Astrocyte of the spinal cord (primary cell): ENCODE results near the gene SCFD2.

Source experiments
- DNase-seq: peaks from one replicate; pipeline ENCODE4 v3.0.0; 2011; ENCODE audit warnings: low read depth, low spot score
- H3K4me3 ChIP-seq: 2 replicates; pipeline ENCODE4 v1.5.1; 2011; ENCODE audit warnings: low read depth, mild to moderate bottlenecking, low read length, moderate library complexity
- in situ Hi-C: cut with HindIII; loops from 2 replicates; pipeline ENCODE4 v1.10.0; 2017; ENCODE audit warnings: low sequenced_read_pairs
- TF ChIP-seq, protein P1 (sequence below): IDR thresholded peaks from 2 replicates; pipeline ENCODE4 v1.5.1; 2012; ENCODE audit warnings: low read depth, mild to moderate bottlenecking, low read length, inconsistent platforms

SCFD2 gene

DNA sequence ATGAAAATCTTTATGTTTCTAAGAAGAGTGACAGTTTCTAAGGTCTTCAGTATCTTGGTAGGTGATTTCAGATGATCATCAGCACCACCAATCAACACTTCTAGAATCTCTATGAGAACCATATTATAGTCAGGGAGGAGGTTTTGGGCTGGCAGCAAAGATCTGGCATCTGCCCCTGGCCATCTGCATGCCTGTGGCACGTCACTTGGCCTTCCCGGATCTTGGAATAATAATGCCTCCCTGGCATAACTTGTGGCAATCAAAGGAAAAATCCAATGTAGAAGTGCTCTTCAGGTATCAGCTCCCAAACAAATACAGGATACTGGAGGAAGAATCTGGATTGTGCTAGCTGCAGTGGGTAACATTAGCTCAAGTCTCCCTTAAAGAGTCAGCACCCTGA lies 446.4 kb downstream of the SCFD2 start:
- TF ChIP-seq, protein P1, sequence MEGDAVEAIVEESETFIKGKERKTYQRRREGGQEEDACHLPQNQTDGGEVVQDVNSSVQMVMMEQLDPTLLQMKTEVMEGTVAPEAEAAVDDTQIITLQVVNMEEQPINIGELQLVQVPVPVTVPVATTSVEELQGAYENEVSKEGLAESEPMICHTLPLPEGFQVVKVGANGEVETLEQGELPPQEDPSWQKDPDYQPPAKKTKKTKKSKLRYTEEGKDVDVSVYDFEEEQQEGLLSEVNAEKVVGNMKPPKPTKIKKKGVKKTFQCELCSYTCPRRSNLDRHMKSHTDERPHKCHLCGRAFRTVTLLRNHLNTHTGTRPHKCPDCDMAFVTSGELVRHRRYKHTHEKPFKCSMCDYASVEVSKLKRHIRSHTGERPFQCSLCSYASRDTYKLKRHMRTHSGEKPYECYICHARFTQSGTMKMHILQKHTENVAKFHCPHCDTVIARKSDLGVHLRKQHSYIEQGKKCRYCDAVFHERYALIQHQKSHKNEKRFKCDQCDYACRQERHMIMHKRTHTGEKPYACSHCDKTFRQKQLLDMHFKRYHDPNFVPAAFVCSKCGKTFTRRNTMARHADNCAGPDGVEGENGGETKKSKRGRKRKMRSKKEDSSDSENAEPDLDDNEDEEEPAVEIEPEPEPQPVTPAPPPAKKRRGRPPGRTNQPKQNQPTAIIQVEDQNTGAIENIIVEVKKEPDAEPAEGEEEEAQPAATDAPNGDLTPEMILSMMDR, result no peak
- no peak overlapping the region for H3K4me3 ChIP-seq
- in situ Hi-C loops, result no loop called here
- no peak for DNase-seq

DNA sequence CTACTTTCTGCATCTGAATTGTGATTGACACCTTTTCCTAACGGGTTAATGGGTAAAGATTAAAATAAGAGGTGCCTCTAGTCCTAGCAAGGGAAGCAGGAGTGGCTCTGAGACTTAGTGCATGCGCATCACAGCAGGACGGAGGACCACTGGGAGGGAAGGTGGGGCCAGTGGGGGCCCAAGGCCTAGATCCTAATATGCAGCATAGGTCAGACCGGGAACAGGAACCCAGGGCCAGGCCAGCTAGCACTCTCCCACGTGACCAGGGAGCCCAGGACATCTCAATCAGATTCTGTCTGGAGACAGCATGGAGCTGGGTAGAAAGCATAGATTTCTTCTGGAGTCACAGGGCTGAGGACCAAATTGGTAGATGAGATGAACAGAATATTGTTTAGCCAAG lies 448.0 kb downstream of the SCFD2 start:
- H3K4me3 ChIP-seq, result no peak overlapping the region
- no peak for DNase-seq
- TF ChIP-seq, protein P1, result no peak
- in situ Hi-C loops, result no loop called here

DNA sequence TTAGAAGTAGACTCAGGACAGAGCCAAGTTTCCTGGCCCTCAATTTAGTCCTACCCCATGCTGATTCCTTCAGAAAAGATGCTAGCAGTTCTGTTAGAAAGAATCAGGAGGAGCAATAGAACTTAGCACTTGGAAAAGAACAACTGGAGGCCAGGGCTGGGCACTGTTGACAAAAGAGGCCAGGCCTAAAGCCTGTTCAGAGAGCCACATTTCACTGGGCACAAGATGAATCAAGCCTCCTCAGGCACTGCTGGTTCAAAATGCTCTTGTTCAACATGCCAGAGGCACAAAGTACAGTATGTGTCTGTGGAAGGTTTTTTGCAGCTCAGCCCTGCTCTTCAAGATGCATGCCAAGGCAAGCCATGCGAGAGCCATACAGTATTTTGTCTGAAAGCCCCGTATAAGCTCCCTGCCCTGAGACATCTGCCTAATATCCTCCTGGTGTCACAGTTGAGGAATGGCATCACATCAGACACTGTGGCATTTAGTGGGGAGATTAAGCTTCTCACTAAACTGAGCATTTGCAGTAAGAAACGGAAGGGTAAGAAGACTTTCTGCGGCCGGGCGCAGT lies 450.0 kb downstream of the SCFD2 start:
- TF ChIP-seq, protein P1, result no peak
- in situ Hi-C loops, result no loop called here

DNA sequence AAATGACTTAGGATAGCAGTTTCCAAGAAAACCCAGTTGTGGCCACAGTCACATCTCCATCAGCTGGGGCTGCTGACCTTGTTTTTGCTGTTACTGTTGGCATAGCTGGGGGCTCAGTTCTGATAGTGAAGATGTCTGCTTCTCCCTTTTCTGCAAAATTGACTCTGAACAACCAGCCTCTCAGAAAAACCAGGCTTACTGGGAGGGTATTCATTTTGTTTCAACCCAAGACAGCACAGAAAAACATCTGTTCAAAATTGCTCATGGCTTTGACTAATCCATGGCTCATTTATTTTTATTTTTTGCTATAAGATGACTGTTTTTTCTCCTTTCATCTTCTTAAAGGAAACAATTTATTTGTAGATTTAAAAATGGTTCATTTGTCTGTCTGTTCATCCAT lies 450.7 kb downstream of the SCFD2 start:
- DNase-seq, result no peak
- H3K4me3 ChIP-seq, result no peak overlapping the region
- TF ChIP-seq, protein P1, result no peak
- in situ Hi-C loops, result no loop called here

More for the DNA sequence above, 450.0 kb downstream of the SCFD2 start:
- DNase-seq, result no peak
- H3K4me3 ChIP-seq, result no peak overlapping the region

DNA sequence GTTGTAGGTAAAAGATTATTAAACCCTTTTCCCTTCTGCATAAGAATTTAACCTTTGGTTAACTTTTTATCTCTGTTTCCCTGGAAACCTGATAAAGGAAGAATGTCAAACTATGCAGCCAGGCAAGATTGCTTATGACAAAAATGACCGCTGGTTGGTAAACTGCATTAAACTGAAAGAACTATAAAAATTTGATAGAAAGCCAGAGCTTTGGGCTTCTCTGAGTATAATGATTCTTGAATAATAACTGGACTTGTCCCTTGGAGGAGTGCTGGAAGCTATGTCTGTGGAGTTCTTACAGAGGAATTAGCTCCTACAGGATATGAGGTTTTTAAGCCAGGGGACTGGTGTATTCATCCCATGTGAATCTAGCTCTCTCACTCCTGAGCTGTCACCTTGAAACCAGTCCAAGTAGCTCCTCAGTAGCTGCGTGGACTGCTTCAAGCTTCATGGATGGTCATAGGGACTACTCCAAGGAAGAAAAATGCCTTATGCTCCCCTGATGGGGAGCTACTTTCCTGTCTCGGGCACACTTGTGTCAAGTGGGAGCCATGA lies 451.7 kb downstream of the SCFD2 start:
- H3K4me3 ChIP-seq, result no peak overlapping the region
- TF ChIP-seq, protein P1, result no peak
- DNase-seq, result peak; percentile 66
- in situ Hi-C loops, result no loop called here

DNA sequence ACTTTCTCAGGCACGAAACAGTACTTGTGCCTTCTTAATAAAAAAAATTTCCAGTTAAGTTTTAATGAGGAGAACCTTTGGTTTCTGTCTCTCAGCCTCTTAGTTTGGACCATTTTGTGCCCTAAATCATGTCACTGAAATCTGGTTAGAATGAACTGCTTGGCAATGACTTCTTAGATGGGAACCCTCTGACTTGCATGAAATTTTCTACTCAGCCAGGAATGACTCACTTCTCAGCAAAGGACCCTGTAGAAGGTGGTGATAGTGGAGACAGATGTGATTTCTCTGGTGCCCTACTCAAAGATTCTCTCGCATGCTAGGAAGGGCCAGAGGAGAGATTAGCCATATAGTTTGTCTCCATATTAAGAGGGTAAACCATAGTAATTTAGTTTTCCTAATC lies 453.3 kb downstream of the SCFD2 start:
- peak; percentile 32 for DNase-seq
- in situ Hi-C loops, result no loop called here
- TF ChIP-seq, protein P1, result no peak
- H3K4me3 ChIP-seq, result no peak overlapping the region
